Measurements from ENCODE around the gene CNTN5. TPM values are rescaled to one million over a fixed set of nuclear protein-coding genes. Genes with fewer than 3 reads are reported as not detected.

CNTN5 gene
- total RNA-seq, 1 donor from 2014 or later = 17.7 TPM

DNA sequence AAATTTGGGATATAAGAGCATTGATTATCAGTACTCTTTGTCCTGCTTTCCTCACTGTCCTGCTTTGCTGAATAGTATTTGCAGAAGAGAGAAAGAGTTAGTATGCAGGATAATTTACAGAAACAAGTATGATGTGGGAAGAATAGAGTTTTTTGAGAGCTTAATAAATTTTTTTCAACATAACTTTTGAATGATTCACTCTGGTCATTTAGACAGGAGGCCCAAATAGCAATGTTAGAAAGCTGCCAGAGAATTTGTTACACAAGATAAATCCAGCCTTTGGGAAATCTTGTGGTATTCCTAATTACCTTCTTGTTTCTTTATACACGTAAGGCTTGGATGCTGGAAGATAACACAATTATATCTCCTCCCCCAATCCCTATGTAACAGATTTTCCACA, 484.6 kb downstream of the CNTN5 start:
- Mint-ChIP-seq H3K9me3 (no peaks in the 10 kb centered on the region), H3K4me1 (peaks cover 6% of the 10 kb centered on the region), H3K27ac (no peak overlapping the region), H3K36me3 (no peaks in the 10 kb centered on the region), H3K4me3 (no peak overlapping the region), H3K27me3 (ENCODE audit: low read depth) (no peaks in the 10 kb centered on the region)
- DNase-seq (ENCODE audit: low spot score in 2 of 2, unreplicated experiment in 2 of 2) = no peak
- TF ChIP-seq, protein P1, sequence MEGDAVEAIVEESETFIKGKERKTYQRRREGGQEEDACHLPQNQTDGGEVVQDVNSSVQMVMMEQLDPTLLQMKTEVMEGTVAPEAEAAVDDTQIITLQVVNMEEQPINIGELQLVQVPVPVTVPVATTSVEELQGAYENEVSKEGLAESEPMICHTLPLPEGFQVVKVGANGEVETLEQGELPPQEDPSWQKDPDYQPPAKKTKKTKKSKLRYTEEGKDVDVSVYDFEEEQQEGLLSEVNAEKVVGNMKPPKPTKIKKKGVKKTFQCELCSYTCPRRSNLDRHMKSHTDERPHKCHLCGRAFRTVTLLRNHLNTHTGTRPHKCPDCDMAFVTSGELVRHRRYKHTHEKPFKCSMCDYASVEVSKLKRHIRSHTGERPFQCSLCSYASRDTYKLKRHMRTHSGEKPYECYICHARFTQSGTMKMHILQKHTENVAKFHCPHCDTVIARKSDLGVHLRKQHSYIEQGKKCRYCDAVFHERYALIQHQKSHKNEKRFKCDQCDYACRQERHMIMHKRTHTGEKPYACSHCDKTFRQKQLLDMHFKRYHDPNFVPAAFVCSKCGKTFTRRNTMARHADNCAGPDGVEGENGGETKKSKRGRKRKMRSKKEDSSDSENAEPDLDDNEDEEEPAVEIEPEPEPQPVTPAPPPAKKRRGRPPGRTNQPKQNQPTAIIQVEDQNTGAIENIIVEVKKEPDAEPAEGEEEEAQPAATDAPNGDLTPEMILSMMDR (IDR thresholded peaks at IDR 0.05; ENCODE audit: unreplicated experiment) = no peak

GRCh38 chr11:99505831-99506230, 485.1 kb downstream of the CNTN5 start:
- Mint-ChIP-seq H3K27ac (no peak overlapping the region), H3K4me3 (no peak overlapping the region), H3K36me3 (no peaks in the 10 kb centered on the region), H3K4me1 (peaks cover 6% of the 10 kb centered on the region), H3K9me3 (no peaks in the 10 kb centered on the region), H3K27me3 (ENCODE audit: low read depth) (no peaks in the 10 kb centered on the region)
- no peak for DNase-seq (ENCODE audit: low spot score in 2 of 2, unreplicated experiment in 2 of 2)
- TF ChIP-seq, protein P1 (IDR thresholded peaks at IDR 0.05; ENCODE audit: unreplicated experiment) = no peak

GRCh38 chr11:99509863-99510262, 489.1 kb downstream of the CNTN5 start:
- no peaks in the 10 kb centered on the region for H3K9me3 Mint-ChIP-seq
- H3K27me3 Mint-ChIP-seq (ENCODE audit: low read depth) = no peaks in the 10 kb centered on the region
- H3K4me1 Mint-ChIP-seq = peaks cover 6% of the 10 kb centered on the region
- no peak overlapping the region for H3K4me3 Mint-ChIP-seq
- H3K36me3 Mint-ChIP-seq = no peaks in the 10 kb centered on the region
- H3K27ac Mint-ChIP-seq = no peak overlapping the region
- DNase-seq (ENCODE audit: low spot score in 2 of 2, unreplicated experiment in 2 of 2) = no peak
- TF ChIP-seq, protein P1 (IDR thresholded peaks at IDR 0.05; ENCODE audit: unreplicated experiment) = no peak

DNA sequence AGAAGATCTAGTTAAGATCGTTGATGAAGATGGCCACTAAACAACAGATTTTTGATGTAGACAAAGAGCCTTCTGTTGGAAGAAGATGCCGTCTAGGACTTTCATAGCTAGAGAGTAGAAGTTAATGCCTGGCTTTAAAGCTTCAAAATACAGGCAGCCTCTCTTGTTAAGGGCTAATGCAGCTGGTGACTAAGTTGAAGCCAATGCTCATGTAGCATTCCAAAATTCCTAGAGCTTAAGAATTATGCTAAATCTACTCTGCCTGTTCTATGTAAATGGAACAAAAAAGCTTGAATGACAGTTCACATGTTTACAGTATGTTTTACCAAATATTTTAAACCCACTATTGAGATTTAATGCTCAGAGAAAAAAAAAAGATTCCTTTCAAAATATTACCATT, 492.6 kb downstream of the CNTN5 start:
- H3K4me3 Mint-ChIP-seq = no peak overlapping the region
- no peaks in the 10 kb centered on the region for H3K9me3 Mint-ChIP-seq
- no peak overlapping the region for H3K27ac Mint-ChIP-seq
- no peaks in the 10 kb centered on the region for H3K36me3 Mint-ChIP-seq
- no peaks in the 10 kb centered on the region for H3K27me3 Mint-ChIP-seq (ENCODE audit: low read depth)
- H3K4me1 Mint-ChIP-seq = no peaks in the 10 kb centered on the region
- TF ChIP-seq, protein P1 (IDR thresholded peaks at IDR 0.05; ENCODE audit: unreplicated experiment) = no peak
- no peak for DNase-seq (ENCODE audit: low spot score in 2 of 2, unreplicated experiment in 2 of 2)

DNA sequence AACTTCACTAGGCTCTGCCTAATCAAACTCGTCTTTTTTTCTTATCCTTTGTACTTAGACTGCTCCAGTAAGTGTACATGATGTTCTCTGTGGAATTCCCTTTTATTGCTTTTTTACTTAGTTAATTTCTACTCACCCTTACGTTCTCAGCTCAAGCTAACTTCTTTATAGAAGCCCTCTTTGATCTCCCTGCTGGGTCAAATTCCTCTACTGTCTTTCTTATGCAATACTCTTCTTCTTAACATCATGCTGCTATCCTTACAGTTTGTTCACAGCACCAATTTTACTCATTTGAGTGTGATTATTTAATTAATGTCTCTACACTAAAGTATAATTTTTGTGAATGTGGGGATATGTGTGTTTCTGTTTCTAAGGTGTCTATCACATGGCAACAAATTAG, 498.3 kb downstream of the CNTN5 start:
- H3K27ac Mint-ChIP-seq = no peak overlapping the region
- TF ChIP-seq, protein P1 (IDR thresholded peaks at IDR 0.05; ENCODE audit: unreplicated experiment) = no peak
- no peak overlapping the region for H3K4me3 Mint-ChIP-seq
- H3K36me3 Mint-ChIP-seq = no peaks in the 10 kb centered on the region
- DNase-seq (ENCODE audit: low spot score in 2 of 2, unreplicated experiment in 2 of 2) = no peak
- H3K27me3 Mint-ChIP-seq (ENCODE audit: low read depth) = no peaks in the 10 kb centered on the region
- no peaks in the 10 kb centered on the region for H3K4me1 Mint-ChIP-seq
- peaks cover 5% of the 10 kb centered on the region for H3K9me3 Mint-ChIP-seq
